Sigmoid colon (tissue), 7 donors: Measurements from ENCODE around the gene ADAMTSL2. TPM values are rescaled to one million over a fixed set of nuclear protein-coding genes. Genes with fewer than 3 reads are reported as not detected.

Experiments
- DNase-seq: peaks from one replicate; pipeline ENCODE4 v3.0.0-alpha.2; 2019
- H3K27ac ChIP-seq, 4 donors: fragments of 200-600 bp; sonication (generic); one replicate each; pipeline ENCODE4 v1.5.1; 2016 to 2019; ENCODE audit warnings: mild to moderate bottlenecking in 1 of 4
- H3K27me3 ChIP-seq, 3 donors: fragments of 200-600 bp; sonication (generic); one replicate each; pipeline ENCODE4 v1.5.1; 2019; ENCODE audit warnings: mild to moderate bottlenecking in 1 of 3
- H3K36me3 ChIP-seq, 4 donors: fragments of 200-600 bp; sonication (generic); one replicate each; pipeline ENCODE4 v1.5.1; 2016 to 2019
- H3K4me1 ChIP-seq, 4 donors: fragments of 200-600 bp; sonication (generic); one replicate each; pipeline ENCODE4 v1.5.1; 2017 to 2019
- H3K4me3 ChIP-seq, 4 donors: fragments of 200-600 bp; sonication (generic); one replicate each; pipeline ENCODE4 v1.5.1; 2017 to 2019; ENCODE audit warnings: mild to moderate bottlenecking in 2 of 4, moderate library complexity in 1 of 4
- H3K9me3 ChIP-seq, 4 donors: fragments of 200-600 bp in 3 of 4; sonication (generic) in 3 of 4; one replicate each; pipeline versions ENCODE4 v1.5.1 to v1.6.1; 2013 to 2019
- EP300 ChIP-seq, 4 donors: sonication (generic); formaldehyde crosslinking; IDR thresholded peaks; one replicate each; pipeline ENCODE4 v1.6.1; 2017; ENCODE audit warnings: antibody characterized with exemption in 4 of 4
- POLR2A ChIP-seq, 2 donors: fragments of 450-650 bp; IDR thresholded peaks; one replicate each; pipeline ENCODE4 v1.6.1; 2016; ENCODE audit warnings: antibody characterized with exemption in 2 of 2, mild to moderate bottlenecking in 2 of 2, moderate library complexity in 2 of 2
- POLR2AphosphoS5 ChIP-seq, 4 donors: sonication (generic); formaldehyde crosslinking; IDR thresholded peaks; one replicate each; pipeline ENCODE4 v1.6.1; 2017; ENCODE audit warnings: antibody characterized with exemption in 4 of 4
- WGBS, 2 donors: extraction: QIAGEN DNeasy Blood & Tissue Kit; methylation state at CpG; one replicate each; pipeline ENCODE4 v1.1.7; 2013; 5-methylcytosine and 5-hydroxymethylcytosine counted together
- intact Hi-C: fragments of 100-400 bp; cut with DNase I; formaldehyde crosslinking; loops from one replicate; pipeline ENCODE4 v1.15.1; 2023
- polyA plus RNA-seq, 3 donors: library from polyadenylated mRNA; stranded (reverse); fragments of 200-250 nt; gene quantifications; one replicate each; pipeline ENCODE4 v1.2.3, GENCODE V29; 2013
- total RNA-seq, 4 donors: library from RNA; depleted of rRNA; stranded (reverse); fragments of >200 nt; gene quantifications; one replicate each; pipeline ENCODE4 v1.1.0, GENCODE V29; 2016
- TF ChIP-seq, protein P1 (sequence below), 4 experiments: fragments of 450-650 bp in 3 of 4; fragments of 200-600 bp in 1 of 4; IDR thresholded peaks; one replicate each; pipeline ENCODE4 v1.5.1; 2016 to 2019; ENCODE audit warnings: antibody characterized with exemption in 4 of 4, mild to moderate bottlenecking in 3 of 4, moderate library complexity in 2 of 4
- donor health status: healthy with polysubstance abuse.
- donor health status: Bipolar disorder and iron deficiency.
- donor health status: healthy.

The ADAMTSL2 gene
- total and polyA plus RNA-seq, 7 donors = 0.33 to 4.2 (median 0.81) TPM

GRCh38 chr9:133566382-133566781 lies 31.9 kb downstream of the ADAMTSL2 start:
- Histone ChIP-seq H3K9me3 (no peaks in the 10 kb centered on the region), H3K27ac (peak overlapping the region; percentile 72 to 78 (median 75)), H3K27me3 (no peaks in the 10 kb centered on the region), H3K36me3 (no peaks in the 10 kb centered on the region), H3K4me1 (peaks cover 0 to 28% (median 25%) of the 10 kb centered on the region in 4 donors), H3K4me3 (no peak overlapping the region)
- no peak for TF ChIP-seq POLR2AphosphoS5 (IDR thresholded peaks at IDR 0.05)
- TF ChIP-seq, protein P1, sequence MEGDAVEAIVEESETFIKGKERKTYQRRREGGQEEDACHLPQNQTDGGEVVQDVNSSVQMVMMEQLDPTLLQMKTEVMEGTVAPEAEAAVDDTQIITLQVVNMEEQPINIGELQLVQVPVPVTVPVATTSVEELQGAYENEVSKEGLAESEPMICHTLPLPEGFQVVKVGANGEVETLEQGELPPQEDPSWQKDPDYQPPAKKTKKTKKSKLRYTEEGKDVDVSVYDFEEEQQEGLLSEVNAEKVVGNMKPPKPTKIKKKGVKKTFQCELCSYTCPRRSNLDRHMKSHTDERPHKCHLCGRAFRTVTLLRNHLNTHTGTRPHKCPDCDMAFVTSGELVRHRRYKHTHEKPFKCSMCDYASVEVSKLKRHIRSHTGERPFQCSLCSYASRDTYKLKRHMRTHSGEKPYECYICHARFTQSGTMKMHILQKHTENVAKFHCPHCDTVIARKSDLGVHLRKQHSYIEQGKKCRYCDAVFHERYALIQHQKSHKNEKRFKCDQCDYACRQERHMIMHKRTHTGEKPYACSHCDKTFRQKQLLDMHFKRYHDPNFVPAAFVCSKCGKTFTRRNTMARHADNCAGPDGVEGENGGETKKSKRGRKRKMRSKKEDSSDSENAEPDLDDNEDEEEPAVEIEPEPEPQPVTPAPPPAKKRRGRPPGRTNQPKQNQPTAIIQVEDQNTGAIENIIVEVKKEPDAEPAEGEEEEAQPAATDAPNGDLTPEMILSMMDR (IDR thresholded peaks at IDR 0.05) = no peak
- TF ChIP-seq POLR2A (IDR thresholded peaks at IDR 0.05) = no peak
- TF ChIP-seq EP300 (IDR thresholded peaks at IDR 0.05) = no peak
- intact Hi-C loops = no loop called here
- 88 to 92% methylated on average over 14 of the region's 14 CpGs for WGBS, 2 donors
- no peak for DNase-seq

- Histone ChIP-seq H3K9me3 (no peaks in the 10 kb centered on the region), H3K27me3 (no peaks in the 10 kb centered on the region), H3K27ac (no peak overlapping the region), H3K4me1 (peaks cover 0 to 31% (median 26%) of the 10 kb centered on the region in 4 donors), H3K4me3 (no peak overlapping the region), H3K36me3 (no peaks in the 10 kb centered on the region)
- WGBS, 2 donors = 90 to 95% methylated on average over 17 of the region's 17 CpGs
- DNase-seq = no peak
- TF ChIP-seq POLR2AphosphoS5 (IDR thresholded peaks at IDR 0.05) (no peak), POLR2A (IDR thresholded peaks at IDR 0.05) (no peak), EP300 (IDR thresholded peaks at IDR 0.05) (no peak)
- intact Hi-C loops = no loop called here
Observed at GRCh38 chr9:133566817-133567216, 32.3 kb downstream of the ADAMTSL2 start.

DNA sequence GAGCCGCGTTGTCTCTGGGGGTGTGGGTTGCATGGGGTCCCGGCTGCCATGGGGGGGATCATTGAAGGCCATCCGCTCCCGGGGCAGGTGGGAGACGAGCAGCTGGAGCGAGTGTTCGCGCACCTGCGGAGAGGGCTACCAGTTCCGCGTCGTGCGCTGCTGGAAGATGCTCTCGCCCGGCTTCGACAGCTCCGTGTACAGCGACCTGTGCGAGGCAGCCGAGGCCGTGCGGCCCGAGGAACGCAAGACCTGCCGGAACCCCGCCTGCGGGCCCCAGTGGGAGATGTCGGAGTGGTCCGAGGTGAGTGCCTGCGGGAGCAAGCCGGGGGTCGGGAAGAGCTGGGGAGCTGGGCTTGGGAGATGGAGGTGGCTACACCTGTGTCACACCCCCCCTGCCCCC lies 33.7 kb downstream of the ADAMTSL2 start:
- peaks cover 0 to 39% (median 36%) of the 10 kb centered on the region in 4 donors for H3K4me1 ChIP-seq
- no peaks in the 10 kb centered on the region for H3K36me3 ChIP-seq
- no peak for DNase-seq
- no peak for TF ChIP-seq POLR2A (IDR thresholded peaks at IDR 0.05)
- TF ChIP-seq EP300 (IDR thresholded peaks at IDR 0.05) = no peak
- TF ChIP-seq, protein P1 (IDR thresholded peaks at IDR 0.05) = no peak
- TF ChIP-seq POLR2AphosphoS5 (IDR thresholded peaks at IDR 0.05) = no peak
- 94 to 95% methylated on average over 33 of the region's 33 CpGs for WGBS, 2 donors
- H3K27me3 ChIP-seq = no peaks in the 10 kb centered on the region
- no peak overlapping the region for H3K4me3 ChIP-seq
- H3K9me3 ChIP-seq = no peaks in the 10 kb centered on the region
- intact Hi-C loops = no loop called here
- no peak overlapping the region for H3K27ac ChIP-seq

DNA sequence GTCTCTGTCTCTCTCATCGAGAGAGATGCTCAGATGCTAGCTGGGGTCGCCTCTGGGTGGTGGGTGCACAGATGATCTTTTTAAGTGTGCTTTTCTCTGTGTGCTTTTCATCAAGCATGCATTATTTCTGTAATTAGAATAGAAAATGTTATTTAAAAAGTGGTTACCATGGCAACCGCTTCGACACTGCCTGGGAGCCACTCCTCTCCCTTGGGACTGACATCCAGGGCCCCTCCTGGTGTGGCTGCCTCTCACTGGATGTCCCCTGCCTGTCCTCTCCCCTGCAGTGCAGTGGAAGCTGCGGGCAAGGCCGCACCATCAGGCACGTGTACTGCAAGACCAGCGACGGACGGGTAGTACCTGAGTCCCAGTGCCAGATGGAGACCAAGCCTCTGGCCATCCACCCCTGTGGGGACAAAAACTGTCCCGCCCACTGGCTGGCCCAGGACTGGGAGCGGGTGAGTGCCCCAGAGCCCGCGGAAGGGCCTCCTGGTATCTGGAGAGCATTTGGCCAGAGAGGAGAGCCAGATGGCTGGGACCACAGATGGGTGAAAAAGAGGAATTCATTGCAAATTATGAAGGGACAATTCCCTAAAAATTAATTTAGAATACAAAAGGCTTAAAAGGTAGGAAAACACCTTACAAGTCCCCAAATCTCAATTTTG lies 34.7 kb downstream of the ADAMTSL2 start:
- peaks cover 0 to 46% (median 41%) of the 10 kb centered on the region in 4 donors for H3K4me1 ChIP-seq

More for the DNA sequence above, 34.7 kb downstream of the ADAMTSL2 start:
- Histone ChIP-seq H3K27ac (no peak overlapping the region), H3K4me3 (no peak overlapping the region), H3K27me3 (no peaks in the 10 kb centered on the region), H3K9me3 (no peaks in the 10 kb centered on the region), H3K36me3 (no peaks in the 10 kb centered on the region)
- TF ChIP-seq EP300 (IDR thresholded peaks at IDR 0.05) (no peak), POLR2A (IDR thresholded peaks at IDR 0.05) (no peak), POLR2AphosphoS5 (IDR thresholded peaks at IDR 0.05) (no peak)
- TF ChIP-seq, protein P1 (IDR thresholded peaks at IDR 0.05) = no peak
- intact Hi-C loops = no loop called here
- WGBS, 2 donors = 88% methylated on average over 14 of the region's 14 CpGs
- no peak for DNase-seq
